ENCODE measurements around the gene TNNT2.

The TNNT2 gene

DNA sequence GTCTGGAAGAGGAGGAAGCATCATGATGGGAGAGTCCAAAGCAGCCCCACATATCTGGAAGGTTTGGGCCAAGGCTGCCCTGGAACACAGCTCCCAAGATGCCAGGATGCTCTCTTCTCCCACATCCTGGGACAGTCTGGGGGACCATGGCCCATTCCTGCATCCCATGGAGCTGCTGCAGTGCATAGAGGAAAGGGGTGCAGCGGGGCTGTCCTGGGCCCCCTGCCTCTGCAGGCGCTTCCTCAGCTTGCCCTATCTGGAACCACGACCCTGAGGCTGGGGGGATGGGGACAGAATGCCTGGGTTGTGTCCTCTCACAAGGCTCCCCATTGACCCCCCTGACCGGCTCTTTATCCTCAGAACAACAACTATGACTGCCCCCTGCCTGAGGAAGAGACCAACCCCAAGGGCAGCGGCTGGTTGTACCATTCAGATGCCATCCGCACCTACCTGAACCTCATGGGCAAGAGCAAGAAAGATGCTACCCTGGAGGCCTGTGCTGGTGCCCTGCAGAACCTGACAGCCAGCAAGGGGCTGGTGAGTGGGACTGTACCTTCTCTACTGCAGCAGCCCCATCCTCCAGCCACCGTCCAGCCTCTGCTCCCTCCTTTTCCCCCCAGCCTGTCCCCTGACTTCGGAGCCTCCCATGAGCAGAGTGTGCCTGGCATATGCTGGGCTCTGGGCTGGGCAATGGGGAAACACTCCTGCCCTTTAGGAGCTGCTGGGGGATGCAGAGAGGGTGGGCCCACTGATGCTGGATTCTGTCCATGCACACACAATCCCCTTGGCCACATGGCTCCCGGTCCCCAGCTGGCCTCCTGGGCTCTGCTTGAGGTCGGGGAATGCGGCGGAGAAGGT lies 54.6 kb downstream of the TNNT2 start:
- H3K4me3 Mint-ChIP-seq, result no peak overlapping the region
- H3K27me3 Mint-ChIP-seq, result peaks cover 1% of the 10 kb centered on the region
- H3K36me3 Mint-ChIP-seq, result no peaks in the 10 kb centered on the region
- DNase-seq (ENCODE audit: low spot score in 2 of 2), result no peak
- no peaks in the 10 kb centered on the region for H3K9me3 Mint-ChIP-seq
- H3K27ac Mint-ChIP-seq, result no peak overlapping the region
- ATAC-seq (ENCODE audit: low read depth), result no peak
- H3K4me1 Mint-ChIP-seq, result no peaks in the 10 kb centered on the region

DNA sequence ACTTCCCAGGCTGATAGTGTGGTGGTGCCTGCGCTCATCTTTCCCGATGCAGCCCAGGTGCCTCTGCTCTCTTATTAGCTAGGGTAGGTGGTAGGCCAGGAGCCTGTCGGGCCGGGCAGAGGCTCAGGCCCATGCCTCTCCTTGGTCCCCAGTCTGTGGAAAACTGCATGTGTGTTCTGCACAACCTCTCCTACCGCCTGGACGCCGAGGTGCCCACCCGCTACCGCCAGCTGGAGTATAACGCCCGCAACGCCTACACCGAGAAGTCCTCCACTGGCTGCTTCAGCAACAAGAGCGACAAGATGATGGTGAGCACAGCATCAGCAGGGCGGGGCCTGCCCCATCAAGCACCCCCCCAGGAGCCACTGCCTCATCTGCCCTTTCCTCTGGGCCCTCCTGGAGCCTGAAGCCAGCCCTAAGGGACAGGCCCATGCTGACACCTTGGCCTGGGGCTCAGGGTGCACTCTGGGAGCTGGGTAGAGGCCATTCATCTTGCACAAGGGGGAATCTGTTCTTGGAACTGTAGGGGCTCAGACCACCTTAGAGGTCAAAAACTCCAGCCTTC lies 55.6 kb downstream of the TNNT2 start:
- Mint-ChIP-seq H3K36me3 (no peaks in the 10 kb centered on the region), H3K4me1 (no peaks in the 10 kb centered on the region), H3K9me3 (no peaks in the 10 kb centered on the region), H3K27me3 (peaks cover 3% of the 10 kb centered on the region), H3K27ac (no peak overlapping the region), H3K4me3 (no peak overlapping the region)
- DNase-seq (ENCODE audit: low spot score in 2 of 2) (no peak), ATAC-seq (ENCODE audit: low read depth) (no peak)

DNA sequence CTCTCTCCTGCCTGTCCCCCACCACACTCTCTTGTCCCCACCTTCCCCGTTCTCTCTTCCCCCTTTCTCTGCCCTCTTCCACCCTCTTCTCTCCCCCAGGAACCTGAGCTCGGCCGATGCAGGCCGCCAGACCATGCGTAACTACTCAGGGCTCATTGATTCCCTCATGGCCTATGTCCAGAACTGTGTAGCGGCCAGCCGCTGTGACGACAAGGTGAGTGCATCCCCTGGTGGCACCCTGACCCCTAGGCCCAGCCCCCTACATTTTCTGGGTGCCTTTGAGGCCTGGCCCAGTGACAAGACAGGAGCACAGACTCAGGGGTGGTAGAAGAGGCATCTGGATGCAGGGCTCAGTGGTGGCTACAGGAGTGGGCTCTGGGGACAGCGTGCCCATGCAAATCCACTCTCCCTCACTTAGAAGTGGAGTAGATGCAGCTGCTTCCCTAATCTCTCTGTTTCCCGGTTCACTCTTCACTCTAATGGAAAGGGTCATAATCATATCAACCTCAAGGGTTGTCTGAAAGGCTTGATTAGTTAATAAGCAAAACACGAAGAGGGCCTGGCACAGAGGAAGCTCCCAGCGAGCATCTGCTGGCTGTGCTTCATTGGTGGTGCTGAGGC lies 57.2 kb downstream of the TNNT2 start:
- H3K4me1 Mint-ChIP-seq, result no peaks in the 10 kb centered on the region
- no peaks in the 10 kb centered on the region for H3K36me3 Mint-ChIP-seq
- peaks cover 7% of the 10 kb centered on the region for H3K27me3 Mint-ChIP-seq
- no peak overlapping the region for H3K27ac Mint-ChIP-seq
- no peak for DNase-seq (ENCODE audit: low spot score in 2 of 2)
- H3K4me3 Mint-ChIP-seq, result no peak overlapping the region
- peaks cover 1% of the 10 kb centered on the region for H3K9me3 Mint-ChIP-seq
- ATAC-seq (ENCODE audit: low read depth), result no peak

DNA sequence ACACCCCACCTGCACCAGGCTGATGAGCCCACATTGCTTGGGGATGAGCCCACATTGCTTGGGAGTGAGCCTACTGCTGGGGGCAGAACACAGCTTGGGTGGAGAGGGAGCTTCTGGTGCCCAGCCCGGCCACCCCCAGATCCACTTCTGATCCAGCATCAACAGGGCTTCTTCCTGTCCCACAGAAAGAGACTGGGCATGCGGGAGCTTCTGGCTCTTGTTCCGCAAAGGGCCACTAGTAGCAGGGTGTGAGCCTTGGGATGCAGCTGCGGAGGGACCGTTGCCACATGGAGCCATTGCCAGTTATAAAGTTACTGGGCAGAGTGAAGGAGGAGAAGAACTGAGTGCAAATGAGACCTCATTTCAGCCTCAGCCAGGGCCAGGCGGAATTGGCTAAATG lies 57.8 kb downstream of the TNNT2 start:
- Mint-ChIP-seq H3K9me3 (peaks cover 1% of the 10 kb centered on the region), H3K4me1 (no peaks in the 10 kb centered on the region), H3K36me3 (no peaks in the 10 kb centered on the region), H3K4me3 (no peak overlapping the region), H3K27me3 (peaks cover 7% of the 10 kb centered on the region), H3K27ac (no peak overlapping the region)
- no peak for ATAC-seq (ENCODE audit: low read depth)
- DNase-seq (ENCODE audit: low spot score in 2 of 2), result no peak

DNA sequence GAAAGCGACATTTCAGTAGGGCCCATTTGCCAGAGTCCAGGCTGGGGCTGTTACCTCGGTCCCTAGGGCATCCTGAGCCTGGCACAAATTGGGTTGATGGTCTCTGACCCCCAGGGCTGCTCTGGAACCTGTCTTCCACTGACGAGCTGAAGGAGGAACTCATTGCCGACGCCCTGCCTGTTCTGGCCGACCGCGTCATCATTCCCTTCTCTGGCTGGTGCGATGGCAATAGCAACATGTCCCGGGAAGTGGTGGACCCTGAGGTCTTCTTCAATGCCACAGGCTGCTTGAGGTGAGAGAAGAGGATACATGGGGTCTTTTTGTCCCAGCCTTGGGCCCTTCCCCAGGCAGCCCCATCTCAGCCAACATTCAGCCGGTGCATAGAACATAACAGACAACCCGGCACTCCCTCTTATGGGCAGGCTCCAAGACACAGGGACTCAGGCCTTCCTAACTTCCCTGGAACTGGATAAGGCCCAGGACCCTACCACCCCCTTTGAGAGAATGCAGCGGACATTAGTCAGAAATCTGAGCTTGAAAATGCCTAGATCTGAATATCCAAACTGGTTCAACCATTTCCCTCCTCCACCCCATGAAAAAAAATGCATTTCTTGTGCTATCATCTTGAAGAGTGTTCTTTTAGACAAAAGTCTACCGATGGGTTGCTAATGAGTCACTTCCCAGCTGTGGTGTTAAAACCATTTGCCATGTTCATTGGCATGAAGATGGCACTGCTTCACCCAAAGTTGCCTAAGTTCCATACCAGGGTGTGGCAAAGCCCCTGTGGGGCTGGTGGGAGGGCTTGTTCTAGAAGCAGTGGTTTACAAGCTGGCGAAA lies 58.8 kb downstream of the TNNT2 start:
- DNase-seq (ENCODE audit: low spot score in 2 of 2) (no peak), ATAC-seq (ENCODE audit: low read depth) (no peak)
- Mint-ChIP-seq H3K36me3 (no peaks in the 10 kb centered on the region), H3K4me1 (no peaks in the 10 kb centered on the region), H3K27me3 (peaks cover 9% of the 10 kb centered on the region), H3K27ac (no peak overlapping the region), H3K4me3 (no peak overlapping the region), H3K9me3 (peaks cover 1% of the 10 kb centered on the region)

- Mint-ChIP-seq H3K4me3 (no peak overlapping the region), H3K27me3 (peaks cover 10% of the 10 kb centered on the region), H3K27ac (no peak overlapping the region), H3K4me1 (no peaks in the 10 kb centered on the region), H3K9me3 (peaks cover 1% of the 10 kb centered on the region), H3K36me3 (no peaks in the 10 kb centered on the region)
- no peak for ATAC-seq (ENCODE audit: low read depth)
- no peak for DNase-seq (ENCODE audit: low spot score in 2 of 2)
Observed at GRCh38 chr1:201317551-201317950, 59.9 kb downstream of the TNNT2 start.

DNA sequence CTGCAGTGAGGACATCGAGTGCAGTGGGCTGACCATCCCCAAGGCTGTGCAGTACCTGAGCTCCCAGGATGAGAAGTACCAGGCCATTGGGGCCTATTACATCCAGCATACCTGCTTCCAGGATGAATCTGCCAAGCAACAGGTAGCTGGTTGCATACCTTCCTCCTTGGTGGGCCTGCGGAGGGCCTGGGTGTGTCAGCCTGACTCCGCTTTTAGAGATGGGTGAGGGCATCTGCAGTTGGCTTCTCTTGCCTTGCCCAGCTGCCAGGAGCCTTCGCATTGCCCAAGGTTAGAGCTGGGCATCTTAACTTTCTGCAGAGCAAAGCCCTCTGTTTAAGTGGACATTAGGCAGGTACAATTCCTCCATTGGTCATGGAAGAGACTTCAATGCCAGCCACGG lies 60.9 kb downstream of the TNNT2 start:
- no peak overlapping the region for H3K4me3 Mint-ChIP-seq
- DNase-seq (ENCODE audit: low spot score in 2 of 2), result no peak
- H3K4me1 Mint-ChIP-seq, result no peaks in the 10 kb centered on the region
- H3K9me3 Mint-ChIP-seq, result peaks cover 1% of the 10 kb centered on the region
- H3K27ac Mint-ChIP-seq, result no peak overlapping the region
- peaks cover 11% of the 10 kb centered on the region for H3K27me3 Mint-ChIP-seq
- no peaks in the 10 kb centered on the region for H3K36me3 Mint-ChIP-seq
- no peak for ATAC-seq (ENCODE audit: low read depth)

DNA sequence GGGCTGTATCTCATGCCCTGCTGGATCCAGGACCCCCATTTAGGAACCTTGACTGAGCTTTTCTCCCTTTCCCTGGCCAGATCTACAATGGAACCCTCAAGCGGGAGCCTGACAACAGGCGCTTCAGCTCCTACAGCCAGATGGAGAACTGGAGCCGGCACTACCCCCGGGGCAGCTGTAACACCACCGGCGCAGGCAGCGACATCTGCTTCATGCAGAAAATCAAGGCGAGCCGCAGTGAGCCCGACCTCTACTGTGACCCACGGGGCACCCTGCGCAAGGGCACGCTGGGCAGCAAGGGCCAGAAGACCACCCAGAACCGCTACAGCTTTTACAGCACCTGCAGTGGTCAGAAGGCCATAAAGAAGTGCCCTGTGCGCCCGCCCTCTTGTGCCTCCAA lies 64.4 kb downstream of the TNNT2 start:
- Mint-ChIP-seq H3K4me1 (no peaks in the 10 kb centered on the region), H3K36me3 (no peaks in the 10 kb centered on the region), H3K4me3 (no peak overlapping the region), H3K9me3 (peaks cover 1% of the 10 kb centered on the region), H3K27ac (no peak overlapping the region), H3K27me3 (peaks cover 19% of the 10 kb centered on the region)
- no peak for DNase-seq (ENCODE audit: low spot score in 2 of 2)
- no peak for ATAC-seq (ENCODE audit: low read depth)

- no peak for ATAC-seq (ENCODE audit: low read depth)
Observed at GRCh38 chr1:201312298-201312697, 65.2 kb downstream of the TNNT2 start.

GRCh38 chr1:201311356-201312011 lies 66.0 kb downstream of the TNNT2 start:
- Mint-ChIP-seq H3K9me3 (peaks cover 1% of the 10 kb centered on the region), H3K36me3 (no peaks in the 10 kb centered on the region), H3K4me3 (no peak overlapping the region), H3K4me1 (no peaks in the 10 kb centered on the region), H3K27me3 (peaks cover 17% of the 10 kb centered on the region), H3K27ac (no peak overlapping the region)
- no peak for ATAC-seq (ENCODE audit: low read depth)
- DNase-seq (ENCODE audit: low spot score in 2 of 2), result no peak

More at GRCh38 chr1:201312298-201312697, 65.2 kb downstream of the TNNT2 start:
- no peaks in the 10 kb centered on the region for H3K4me1 Mint-ChIP-seq
- H3K27ac Mint-ChIP-seq, result no peak overlapping the region
- no peak for DNase-seq (ENCODE audit: low spot score in 2 of 2)
- peaks cover 19% of the 10 kb centered on the region for H3K27me3 Mint-ChIP-seq
- peaks cover 1% of the 10 kb centered on the region for H3K9me3 Mint-ChIP-seq
- H3K4me3 Mint-ChIP-seq, result no peak overlapping the region
- no peaks in the 10 kb centered on the region for H3K36me3 Mint-ChIP-seq

DNA sequence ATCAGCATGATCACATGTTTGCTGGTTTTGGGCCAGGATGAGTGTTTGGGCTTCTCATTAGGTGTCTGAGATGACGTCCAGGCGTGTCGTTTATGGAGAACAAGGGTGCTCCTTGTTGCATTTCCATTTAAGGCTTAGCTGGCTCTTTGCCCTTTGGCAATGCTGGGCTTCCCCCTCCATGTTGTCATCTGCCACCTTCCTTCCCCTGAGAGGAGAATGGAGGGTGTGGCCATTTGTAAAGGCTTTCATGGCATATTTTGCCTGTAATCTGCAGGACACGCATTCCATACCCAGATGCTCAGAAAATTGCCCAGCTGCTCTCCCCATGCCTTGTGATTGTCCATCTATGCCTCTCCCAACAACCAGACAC lies 66.5 kb downstream of the TNNT2 start:
- peaks cover 17% of the 10 kb centered on the region for H3K27me3 Mint-ChIP-seq
- peaks cover 1% of the 10 kb centered on the region for H3K9me3 Mint-ChIP-seq
- H3K4me3 Mint-ChIP-seq, result no peak overlapping the region
- no peaks in the 10 kb centered on the region for H3K4me1 Mint-ChIP-seq
- no peaks in the 10 kb centered on the region for H3K36me3 Mint-ChIP-seq
- DNase-seq (ENCODE audit: low spot score in 2 of 2) (no peak), ATAC-seq (ENCODE audit: low read depth) (no peak)
- no peak overlapping the region for H3K27ac Mint-ChIP-seq

GRCh38 chr1:201310251-201310985 lies 67.1 kb downstream of the TNNT2 start:
- no peak overlapping the region for H3K4me3 Mint-ChIP-seq
- H3K4me1 Mint-ChIP-seq, result no peaks in the 10 kb centered on the region
- no peak for DNase-seq (ENCODE audit: low spot score in 2 of 2)
- no peak for ATAC-seq (ENCODE audit: low read depth)
- peaks cover 14% of the 10 kb centered on the region for H3K27me3 Mint-ChIP-seq
- no peaks in the 10 kb centered on the region for H3K9me3 Mint-ChIP-seq
- H3K36me3 Mint-ChIP-seq, result no peaks in the 10 kb centered on the region
- H3K27ac Mint-ChIP-seq, result no peak overlapping the region

DNA sequence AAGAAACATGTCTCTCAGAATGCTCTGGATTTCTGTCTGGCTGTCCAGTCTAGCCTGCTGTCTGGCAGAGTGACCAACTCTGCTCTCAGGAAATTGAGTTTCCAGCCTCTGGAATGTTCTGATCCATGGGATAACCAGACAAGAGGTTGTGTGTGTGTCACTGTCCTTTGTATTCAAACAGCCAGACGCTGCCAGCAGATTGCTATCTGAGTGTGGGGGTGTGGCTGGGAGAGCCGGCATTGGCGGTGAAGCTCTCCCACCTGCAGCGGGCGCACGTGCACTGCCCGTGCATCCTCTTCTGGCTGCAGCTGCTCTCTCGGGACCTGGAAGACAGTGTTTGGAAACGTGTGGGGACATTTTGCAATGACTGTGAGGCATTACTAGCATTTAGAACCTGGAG lies 68.1 kb downstream of the TNNT2 start:
- Mint-ChIP-seq H3K27me3 (peaks cover 14% of the 10 kb centered on the region), H3K4me3 (no peak overlapping the region), H3K9me3 (no peaks in the 10 kb centered on the region), H3K4me1 (no peaks in the 10 kb centered on the region), H3K27ac (no peak overlapping the region), H3K36me3 (no peaks in the 10 kb centered on the region)
- ATAC-seq (ENCODE audit: low read depth) (no peak), DNase-seq (ENCODE audit: low spot score in 2 of 2) (no peak)

Measured in memory B cell (primary cell).